ENCODE data around the gene TM4SF1. TPM values are rescaled to one million over a fixed set of nuclear protein-coding genes. Genes with fewer than 3 reads are reported as not detected.

TM4SF1 gene
- polyA plus RNA-seq, 1 donor (not counting 4 experiments of a cell fraction or from before 2014, with no cell fraction given): 375 TPM

- H3K9me1 ChIP-seq (ENCODE audit: control insufficient read depth, extremely low read depth, insufficient read depth, low read length): no peaks in the 10 kb centered on the region
- TF ChIP-seq EZH2 (IDR thresholded peaks at IDR 0.05; ENCODE audit: low read length): no peak
- TF ChIP-seq CTCF (optimal IDR thresholded peaks at IDR 0.05 in 1 of 3, IDR thresholded peaks at IDR 0.05 in 1 of 3, conservative IDR thresholded peaks at IDR 0.05 in 1 of 3; ENCODE audit: extremely low read depth in 1 of 3, insufficient read depth in 2 of 3, low read length in 3 of 3): no peak
- H3K27me3 ChIP-seq (ENCODE audit: control insufficient read depth, extremely low read depth, insufficient read depth, low read length): no peaks in the 10 kb centered on the region
- FAIRE-seq (peak; percentile 66), DNase-seq (ENCODE audit: low read depth, low spot score) (no peak)
- no peak overlapping the region for H2AFZ ChIP-seq (ENCODE audit: control insufficient read depth, low read length)
- H3K4me1 ChIP-seq (ENCODE audit: control insufficient read depth, extremely low read depth, insufficient read depth, low read length): peaks cover 26% of the 10 kb centered on the region
- H3K79me2 ChIP-seq (ENCODE audit: control insufficient read depth, insufficient read depth, low read length): no peaks in the 10 kb centered on the region
- H3K4me2 ChIP-seq (ENCODE audit: control insufficient read depth, extremely low read depth, insufficient read depth, low read depth, low read length): no peak overlapping the region
- no peak overlapping the region for H3K9ac ChIP-seq (ENCODE audit: control insufficient read depth, extremely low read depth, insufficient read depth, low read length)
- H3K27ac ChIP-seq (ENCODE audit: control insufficient read depth, insufficient read depth, low read length): no peak overlapping the region
- H3K4me3 ChIP-seq (ENCODE audit: control insufficient read depth in 2 of 3, extremely low read depth in 1 of 3, insufficient read depth in 2 of 3, low read depth in 1 of 3, low read length in 3 of 3): no peak overlapping the region
- no peaks in the 10 kb centered on the region for H4K20me1 ChIP-seq (ENCODE audit: control insufficient read depth, extremely low read depth, insufficient read depth, low read length)
- dilution Hi-C loops (cut with MboI; ENCODE audit: extremely low pct_ligation_motif_present, low sequenced_read_pairs): no loop called here
- H3K36me3 ChIP-seq (ENCODE audit: control insufficient read depth in 2 of 2, extremely low read depth in 1 of 2, insufficient read depth in 2 of 2, low read length in 2 of 2): no peaks in the 10 kb centered on the region
- no peaks in the 10 kb centered on the region for H3K9me3 ChIP-seq (ENCODE audit: control insufficient read depth, low read depth, low read length)
Observed at GRCh38 chr3:149363053-149363452, 14.4 kb downstream of the TM4SF1 start.

- FAIRE-seq (no peak), DNase-seq (ENCODE audit: low read depth, low spot score) (no peak)
- H3K4me2 ChIP-seq (ENCODE audit: control insufficient read depth, extremely low read depth, insufficient read depth, low read depth, low read length): no peak overlapping the region
- no peaks in the 10 kb centered on the region for H4K20me1 ChIP-seq (ENCODE audit: control insufficient read depth, extremely low read depth, insufficient read depth, low read length)
- TF ChIP-seq CTCF (optimal IDR thresholded peaks at IDR 0.05 in 1 of 3, IDR thresholded peaks at IDR 0.05 in 1 of 3, conservative IDR thresholded peaks at IDR 0.05 in 1 of 3; ENCODE audit: extremely low read depth in 1 of 3, insufficient read depth in 2 of 3, low read length in 3 of 3) (no peak), EZH2 (IDR thresholded peaks at IDR 0.05; ENCODE audit: low read length) (no peak)
- no peak overlapping the region for H3K27ac ChIP-seq (ENCODE audit: control insufficient read depth, insufficient read depth, low read length)
- no peak overlapping the region for H3K9ac ChIP-seq (ENCODE audit: control insufficient read depth, extremely low read depth, insufficient read depth, low read length)
- H3K9me3 ChIP-seq (ENCODE audit: control insufficient read depth, low read depth, low read length): no peaks in the 10 kb centered on the region
- H3K4me1 ChIP-seq (ENCODE audit: control insufficient read depth, extremely low read depth, insufficient read depth, low read length): peaks cover 22% of the 10 kb centered on the region
- H3K4me3 ChIP-seq (ENCODE audit: control insufficient read depth in 2 of 3, extremely low read depth in 1 of 3, insufficient read depth in 2 of 3, low read depth in 1 of 3, low read length in 3 of 3): no peak overlapping the region
- no peak overlapping the region for H2AFZ ChIP-seq (ENCODE audit: control insufficient read depth, low read length)
- H3K79me2 ChIP-seq (ENCODE audit: control insufficient read depth, insufficient read depth, low read length): no peaks in the 10 kb centered on the region
- H3K36me3 ChIP-seq (ENCODE audit: control insufficient read depth in 2 of 2, extremely low read depth in 1 of 2, insufficient read depth in 2 of 2, low read length in 2 of 2): no peaks in the 10 kb centered on the region
- no peaks in the 10 kb centered on the region for H3K27me3 ChIP-seq (ENCODE audit: control insufficient read depth, extremely low read depth, insufficient read depth, low read length)
- H3K9me1 ChIP-seq (ENCODE audit: control insufficient read depth, extremely low read depth, insufficient read depth, low read length): no peaks in the 10 kb centered on the region
- dilution Hi-C loops (cut with MboI; ENCODE audit: extremely low pct_ligation_motif_present, low sequenced_read_pairs): no loop called here
Observed at GRCh38 chr3:149362366-149362765, 15.1 kb downstream of the TM4SF1 start.

Measured in keratinocyte (primary cell).